Hepatocyte (in vitro differentiated cells): ENCODE results near the gene CPED1.

Experiments used
- CTCF ChIP-seq: fragments of 200-600 bp; sonication (generic); IDR thresholded peaks from 2 replicates; pipeline ENCODE4 v1.5.1; 2016; ENCODE audit warnings: antibody characterized with exemption, mild to moderate bottlenecking; ENCODE audit not compliant: poor library complexity
- EZH2phosphoT487 ChIP-seq: fragments of 200-600 bp; sonication (generic); IDR thresholded peaks from one replicate; pipeline ENCODE4 v1.6.1; 2018; ENCODE audit warnings: antibody characterized with exemption, mild to moderate bottlenecking, low read depth, moderate library complexity; ENCODE audit not compliant: unreplicated experiment, severe bottlenecking

DNA sequence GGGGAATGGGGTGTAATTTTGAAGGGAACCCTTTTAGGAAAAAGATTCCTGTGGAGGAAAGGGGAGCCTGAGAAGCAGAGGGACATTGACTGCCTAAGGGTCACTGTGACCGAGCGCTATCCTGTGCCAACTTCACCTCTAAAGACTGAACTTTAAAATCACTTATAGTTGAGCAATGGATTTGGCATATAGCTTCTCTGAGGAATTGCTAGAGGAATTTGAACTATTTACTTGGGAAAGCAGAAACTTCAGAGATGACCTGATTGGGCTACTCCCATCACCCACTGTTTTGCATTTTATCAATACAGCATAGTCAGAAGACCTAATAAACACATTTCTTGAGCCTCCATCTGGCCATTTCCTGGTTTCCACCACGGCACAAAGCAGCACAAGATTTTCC is 316.6 kb downstream of the CPED1 start:
- TF ChIP-seq CTCF (no peak), EZH2phosphoT487 (no peak)
